ENCODE data around the gene SLC11A2.

DNA sequence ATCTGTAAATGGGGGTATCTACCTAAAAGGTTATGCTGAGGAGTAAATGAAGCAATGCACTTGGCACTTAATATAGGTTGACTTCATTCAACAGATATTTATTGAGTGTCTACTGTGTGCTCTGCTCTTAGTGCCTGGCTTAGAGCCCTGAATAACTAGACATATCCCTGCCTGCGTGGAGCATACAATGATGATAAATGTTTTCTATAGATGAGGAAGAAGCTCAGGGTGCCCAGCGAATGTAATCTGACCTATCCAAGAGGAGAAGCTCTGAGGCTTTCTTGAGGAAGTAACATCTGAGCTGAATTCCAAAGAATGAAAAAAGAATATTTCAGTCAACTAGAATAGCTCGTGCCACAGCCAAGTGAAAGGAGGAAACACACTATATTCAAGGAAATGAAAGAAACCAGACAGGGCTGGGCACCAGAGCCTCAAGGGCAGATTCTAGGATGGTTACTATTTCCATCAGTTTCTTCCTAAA, 91.8 kb downstream of the SLC11A2 start:
- TF ChIP-seq POLR2AphosphoS5 (IDR thresholded peaks at IDR 0.05; ENCODE audit: borderline replicate concordance, low read depth, low read length) (no peak), EZH2 (IDR thresholded peaks at IDR 0.05) (no peak), FOXP2 (optimal IDR thresholded peaks at IDR 0.05; ENCODE audit: control extremely low read depth, extremely low read length, insufficient read depth) (no peak)
